IPS-18c (cell line): ENCODE measurements around the gene CDH18.
"Not testable (repeated sequence)": the region's sequence is repeated elsewhere in the genome, so short reads cannot be mapped to it uniquely, and the experiment has no call there.

Experiments
- H3K4me3 ChIP-seq: 2 replicates; pipeline ENCODE4 v1.7.0; 2013; ENCODE audit warnings: low read depth, mild to moderate bottlenecking, low read length, moderate library complexity; ENCODE audit not compliant: insufficient read depth
- H3K9me3 ChIP-seq: one replicate; pipeline ENCODE4 v1.6.1; 2013; ENCODE audit warnings: mild to moderate bottlenecking, low read length, moderate library complexity; ENCODE audit not compliant: control insufficient read depth, insufficient read depth

The CDH18 gene

GRCh38 chr5:19886123-19886917 lies 101.7 kb downstream of the CDH18 start:
- no peaks in the 10 kb centered on the region for H3K9me3 ChIP-seq
- H3K4me3 ChIP-seq, result no peak overlapping the region

- H3K9me3 ChIP-seq, result no peaks in the 10 kb centered on the region
- no peak overlapping the region for H3K4me3 ChIP-seq
Observed at GRCh38 chr5:19885040-19885824, 102.8 kb downstream of the CDH18 start.

- H3K9me3 ChIP-seq, result no peaks in the 10 kb centered on the region
- no peak overlapping the region for H3K4me3 ChIP-seq
Observed at GRCh38 chr5:19880859-19881436, 107.1 kb downstream of the CDH18 start.

GRCh38 chr5:19880458-19880857 lies 107.5 kb downstream of the CDH18 start:
- no peak overlapping the region for H3K4me3 ChIP-seq
- no peaks in the 10 kb centered on the region for H3K9me3 ChIP-seq

GRCh38 chr5:19874811-19875210 lies 113.2 kb downstream of the CDH18 start:
- no peak overlapping the region for H3K4me3 ChIP-seq
- peaks cover 2% of the 10 kb centered on the region for H3K9me3 ChIP-seq

GRCh38 chr5:19866090-19866450 lies 121.9 kb downstream of the CDH18 start:
- H3K9me3 ChIP-seq, result no peaks in the 10 kb centered on the region
- H3K4me3 ChIP-seq, result no peak overlapping the region

- no peak overlapping the region for H3K4me3 ChIP-seq
Observed at GRCh38 chr5:19865336-19866089, 122.5 kb downstream of the CDH18 start.

GRCh38 chr5:19862711-19863110 lies 125.3 kb downstream of the CDH18 start:
- Histone ChIP-seq H3K4me3 (no peak overlapping the region), H3K9me3 (no peaks in the 10 kb centered on the region)

More at GRCh38 chr5:19865336-19866089, 122.5 kb downstream of the CDH18 start:
- H3K9me3 ChIP-seq, result no peaks in the 10 kb centered on the region

- Histone ChIP-seq H3K4me3 (no peak overlapping the region), H3K9me3 (no peaks in the 10 kb centered on the region)
Observed at GRCh38 chr5:19859020-19859419, 129.0 kb downstream of the CDH18 start.

- Histone ChIP-seq H3K4me3 (no peak overlapping the region), H3K9me3 (no peaks in the 10 kb centered on the region)
Observed at GRCh38 chr5:19855931-19856330, 132.1 kb downstream of the CDH18 start.

GRCh38 chr5:19855453-19855852 lies 132.5 kb downstream of the CDH18 start:
- no peaks in the 10 kb centered on the region for H3K9me3 ChIP-seq
- H3K4me3 ChIP-seq, result no peak overlapping the region

GRCh38 chr5:19855031-19855430 lies 133.0 kb downstream of the CDH18 start:
- Histone ChIP-seq H3K9me3 (no peaks in the 10 kb centered on the region), H3K4me3 (no peak overlapping the region)

GRCh38 chr5:19853616-19854240 lies 134.3 kb downstream of the CDH18 start:
- Histone ChIP-seq H3K9me3 (no peaks in the 10 kb centered on the region), H3K4me3 (no peak overlapping the region)

GRCh38 chr5:19837536-19838174 lies 150.3 kb downstream of the CDH18 start:
- H3K9me3 ChIP-seq, result no peaks in the 10 kb centered on the region
- no peak overlapping the region for H3K4me3 ChIP-seq

- no peak overlapping the region for H3K4me3 ChIP-seq
- H3K9me3 ChIP-seq, result no peaks in the 10 kb centered on the region
Observed at GRCh38 chr5:19835442-19835841, 152.6 kb downstream of the CDH18 start.

GRCh38 chr5:19812720-19813119 lies 175.3 kb downstream of the CDH18 start:
- H3K4me3 ChIP-seq, H3K9me3 ChIP-seq: not testable (repeated sequence)

- Histone ChIP-seq H3K4me3 (no peak overlapping the region), H3K9me3 (no peaks in the 10 kb centered on the region)
Observed at GRCh38 chr5:19806756-19807155, 181.2 kb downstream of the CDH18 start.
